Upper lobe of right lung (tissue), 1 donor: ENCODE data around the gene ARL4A. TPM values are rescaled to one million over a fixed set of nuclear protein-coding genes. Genes with fewer than 3 reads are reported as not detected.

Experiments used
- ATAC-seq: fragments of 200-7000 bp; cut with Tn5 transposase; one replicate; pipeline ENCODE4 v1.9.1; 2020; ENCODE audit warnings: mild to moderate bottlenecking, moderate library complexity
- DNase-seq: peaks from one replicate; pipeline ENCODE4 v3.0.0-alpha.2; 2020
- H3K27ac ChIP-seq: fragments of 200-600 bp; one replicate; pipeline ENCODE4 v1.8.0; 2022
- H3K27me3 ChIP-seq: fragments of 200-600 bp; one replicate; pipeline ENCODE4 v1.8.0; 2022; ENCODE audit warnings: mild to moderate bottlenecking
- H3K36me3 ChIP-seq: fragments of 200-600 bp; one replicate; pipeline ENCODE4 v1.8.0; 2022
- H3K4me1 ChIP-seq: fragments of 200-600 bp; one replicate; pipeline ENCODE4 v1.8.0; 2022
- H3K4me3 ChIP-seq: fragments of 200-600 bp; one replicate; pipeline ENCODE4 v1.8.0; 2022; ENCODE audit warnings: mild to moderate bottlenecking
- H3K9me3 ChIP-seq: fragments of 200-600 bp; one replicate; pipeline ENCODE4 v1.8.0; 2022
- intact Hi-C: fragments of 100-400 bp; cut with DNase I; formaldehyde crosslinking; loops from one replicate; pipeline ENCODE4 v1.11.0; 2022
- total RNA-seq: library from RNA; stranded (reverse); fragmentation: NEBNext Ultra II Directional; extraction: Animal tissue kit (Norgen Biotek cat#: 25700); gene quantifications from one replicate; pipeline ENCODE4 v1.2.1, GENCODE V29; 2021
- TF ChIP-seq, protein P1 (sequence below): fragments of 200-600 bp; IDR thresholded peaks from one replicate; pipeline ENCODE4 v1.8.0; 2022; ENCODE audit warnings: antibody characterized with exemption
- donor health status: DM: no; HTN: yes; CAD: no; lungs with severe emphysema.

The ARL4A gene
- total RNA-seq, 1 donor from 2014 or later = 35.6 TPM

DNA sequence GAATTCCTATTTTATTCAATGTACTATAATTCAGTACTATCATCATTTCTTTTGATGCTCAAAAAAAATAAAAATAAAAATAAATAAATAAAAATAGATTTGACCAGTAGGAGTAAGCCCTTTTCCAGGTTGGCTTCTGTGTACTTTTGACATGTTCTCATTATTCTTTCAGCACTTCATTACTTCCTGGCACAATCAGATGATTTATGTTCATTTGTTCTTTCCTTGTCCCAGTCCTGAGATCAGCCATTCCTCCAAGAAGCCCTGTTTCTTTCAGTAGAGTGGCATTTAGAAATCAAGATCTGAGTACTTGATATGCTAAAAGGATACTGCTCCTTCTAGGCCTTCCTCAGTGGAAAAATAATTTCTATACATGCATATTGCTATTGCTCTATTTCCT lies 20.9 kb downstream of the ARL4A start:
- Histone ChIP-seq H3K27ac (no peak overlapping the region), H3K9me3 (no peaks in the 10 kb centered on the region), H3K27me3 (no peaks in the 10 kb centered on the region), H3K36me3 (no peaks in the 10 kb centered on the region), H3K4me1 (no peaks in the 10 kb centered on the region), H3K4me3 (no peak overlapping the region)
- ATAC-seq (no peak), DNase-seq (no peak)
- intact Hi-C loops = no loop called here
- TF ChIP-seq, protein P1, sequence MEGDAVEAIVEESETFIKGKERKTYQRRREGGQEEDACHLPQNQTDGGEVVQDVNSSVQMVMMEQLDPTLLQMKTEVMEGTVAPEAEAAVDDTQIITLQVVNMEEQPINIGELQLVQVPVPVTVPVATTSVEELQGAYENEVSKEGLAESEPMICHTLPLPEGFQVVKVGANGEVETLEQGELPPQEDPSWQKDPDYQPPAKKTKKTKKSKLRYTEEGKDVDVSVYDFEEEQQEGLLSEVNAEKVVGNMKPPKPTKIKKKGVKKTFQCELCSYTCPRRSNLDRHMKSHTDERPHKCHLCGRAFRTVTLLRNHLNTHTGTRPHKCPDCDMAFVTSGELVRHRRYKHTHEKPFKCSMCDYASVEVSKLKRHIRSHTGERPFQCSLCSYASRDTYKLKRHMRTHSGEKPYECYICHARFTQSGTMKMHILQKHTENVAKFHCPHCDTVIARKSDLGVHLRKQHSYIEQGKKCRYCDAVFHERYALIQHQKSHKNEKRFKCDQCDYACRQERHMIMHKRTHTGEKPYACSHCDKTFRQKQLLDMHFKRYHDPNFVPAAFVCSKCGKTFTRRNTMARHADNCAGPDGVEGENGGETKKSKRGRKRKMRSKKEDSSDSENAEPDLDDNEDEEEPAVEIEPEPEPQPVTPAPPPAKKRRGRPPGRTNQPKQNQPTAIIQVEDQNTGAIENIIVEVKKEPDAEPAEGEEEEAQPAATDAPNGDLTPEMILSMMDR = no peak

DNA sequence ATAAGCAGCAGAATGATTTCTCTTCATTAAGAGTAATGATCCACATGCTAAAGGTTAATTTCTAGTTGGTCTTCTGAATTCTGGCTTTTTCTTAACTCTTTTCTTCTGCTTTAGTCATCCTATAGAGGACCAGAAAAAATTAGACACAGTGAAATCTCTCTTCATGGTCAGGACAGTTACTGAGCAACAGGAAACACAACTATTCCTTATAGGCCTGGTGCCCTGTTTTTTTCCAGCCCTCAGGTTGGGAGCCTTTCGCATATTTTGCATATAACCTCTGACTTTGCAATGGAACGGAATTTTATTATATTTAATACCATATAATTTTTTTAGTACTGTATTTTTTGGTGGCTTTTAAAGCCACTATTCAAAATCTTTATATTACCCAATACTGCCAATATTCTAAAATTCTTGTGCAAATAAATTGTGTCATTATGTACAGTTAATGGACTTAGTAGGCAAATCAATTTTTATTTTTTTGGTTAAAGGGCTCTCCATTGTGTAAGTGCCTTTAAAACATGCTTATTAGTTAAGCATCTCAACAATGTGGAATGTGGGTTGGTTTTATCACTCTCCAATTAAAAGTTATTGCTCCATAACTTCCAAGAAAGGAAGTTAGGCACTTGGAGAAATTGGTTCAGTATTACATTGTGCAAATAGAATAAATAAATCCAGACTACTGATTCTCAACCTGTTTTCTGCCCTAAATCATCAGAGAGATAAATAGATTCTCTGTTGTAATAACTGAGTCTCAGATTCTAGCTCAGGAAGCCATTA lies 22.5 kb downstream of the ARL4A start:
- ATAC-seq (peak; percentile 72), DNase-seq (no peak)
- TF ChIP-seq, protein P1 = no peak
- no peaks in the 10 kb centered on the region for H3K9me3 ChIP-seq
- intact Hi-C loops = no loop called here
- H3K4me1 ChIP-seq = peaks cover 3% of the 10 kb centered on the region
- no peak overlapping the region for H3K27ac ChIP-seq
- no peak overlapping the region for H3K4me3 ChIP-seq
- no peaks in the 10 kb centered on the region for H3K36me3 ChIP-seq
- no peaks in the 10 kb centered on the region for H3K27me3 ChIP-seq

DNA sequence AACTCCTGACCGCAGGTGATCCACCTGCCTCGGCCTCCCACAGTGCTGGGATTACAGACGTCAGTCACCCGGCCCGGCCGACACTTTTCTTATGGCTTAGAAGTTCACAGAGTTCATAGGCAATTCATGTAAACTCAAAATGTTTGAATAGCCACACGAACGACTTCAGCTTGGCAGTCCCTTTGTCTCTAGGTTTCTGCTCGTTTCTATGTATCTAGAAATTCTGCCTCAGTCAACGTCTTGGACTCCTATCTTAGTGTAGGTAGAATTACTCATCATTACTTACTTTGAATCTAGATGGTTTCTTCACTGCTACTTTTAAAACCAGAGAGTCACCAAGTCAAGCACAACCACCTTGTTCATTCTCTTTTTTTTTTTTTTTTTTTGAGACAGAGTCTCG lies 23.7 kb downstream of the ARL4A start:
- ATAC-seq = no peak
- TF ChIP-seq, protein P1 = no peak
- H3K36me3 ChIP-seq = no peaks in the 10 kb centered on the region
- no peaks in the 10 kb centered on the region for H3K9me3 ChIP-seq
- H3K27me3 ChIP-seq = no peaks in the 10 kb centered on the region
- H3K27ac ChIP-seq = no peak overlapping the region
- intact Hi-C loops = no loop called here
- DNase-seq = no peak
- peaks cover 5% of the 10 kb centered on the region for H3K4me1 ChIP-seq
- no peak overlapping the region for H3K4me3 ChIP-seq

DNA sequence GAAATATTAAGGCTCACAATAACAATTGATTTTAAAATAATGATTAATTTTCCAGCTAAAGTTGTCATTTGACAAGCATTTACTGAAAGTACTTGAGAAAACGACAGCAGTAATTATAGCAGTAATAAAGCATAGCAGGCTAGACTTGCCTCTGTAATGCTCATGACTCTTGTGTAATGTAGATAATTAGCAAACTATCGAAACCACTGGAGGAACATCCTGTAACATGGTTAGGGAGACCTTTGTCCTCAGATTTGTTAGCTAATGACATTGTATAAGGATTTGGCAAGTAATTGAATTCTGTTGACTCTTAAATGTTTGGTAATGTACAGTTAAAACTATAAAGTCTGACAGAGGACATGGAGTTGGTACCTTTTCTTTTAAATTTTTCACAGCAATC lies 24.8 kb downstream of the ARL4A start:
- no peaks in the 10 kb centered on the region for H3K9me3 ChIP-seq
- H3K4me3 ChIP-seq = no peak overlapping the region
- TF ChIP-seq, protein P1 = no peak
- DNase-seq = no peak
- intact Hi-C loops = no loop called here
- no peaks in the 10 kb centered on the region for H3K36me3 ChIP-seq
- peaks cover 9% of the 10 kb centered on the region for H3K4me1 ChIP-seq
- H3K27me3 ChIP-seq = no peaks in the 10 kb centered on the region
- H3K27ac ChIP-seq = no peak overlapping the region
- peak; percentile 6 for ATAC-seq

DNA sequence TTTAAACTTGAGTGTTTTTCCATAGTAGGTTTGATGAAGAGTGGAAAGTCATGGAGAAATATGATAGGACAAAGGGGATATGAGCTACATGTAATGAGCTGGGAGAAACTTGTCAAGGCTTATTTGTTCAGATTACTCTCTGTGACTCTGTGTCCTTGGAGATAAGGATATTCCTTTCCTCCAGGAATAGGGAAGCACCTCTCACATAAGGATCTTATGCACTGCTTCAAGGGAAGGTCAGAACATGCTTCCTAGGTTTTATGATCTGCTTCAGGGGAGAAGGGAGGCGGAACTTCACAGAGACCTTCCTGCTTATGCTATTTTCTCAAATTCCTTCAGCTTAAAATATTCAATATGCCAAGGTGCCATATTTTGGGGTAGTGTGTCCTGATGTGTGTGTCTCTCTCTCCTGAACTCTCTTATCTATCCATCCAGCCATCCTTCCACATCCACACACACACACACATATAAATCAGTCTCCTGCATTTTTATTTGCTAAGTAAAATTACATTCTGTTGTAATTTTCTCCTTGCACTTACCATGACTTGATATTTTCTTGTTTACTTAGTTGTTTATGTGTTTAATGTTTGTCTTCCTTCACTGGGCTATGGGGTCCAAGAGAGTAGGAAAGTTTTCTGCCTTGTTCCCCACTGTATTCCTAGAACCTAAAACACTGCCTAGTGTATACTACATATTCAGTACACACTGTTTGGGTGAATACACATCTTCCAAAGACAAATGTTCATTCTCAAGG lies 26.4 kb downstream of the ARL4A start:
- H3K9me3 ChIP-seq = no peaks in the 10 kb centered on the region
- H3K27me3 ChIP-seq = no peaks in the 10 kb centered on the region
- DNase-seq (no peak), ATAC-seq (no peak)
- H3K4me3 ChIP-seq = no peak overlapping the region
- peaks cover 12% of the 10 kb centered on the region for H3K4me1 ChIP-seq
- no peak overlapping the region for H3K27ac ChIP-seq
- TF ChIP-seq, protein P1 = no peak
- intact Hi-C loops = no loop called here
- no peaks in the 10 kb centered on the region for H3K36me3 ChIP-seq
